Hepatocyte (in vitro differentiated cells): ENCODE measurements around the gene DDIT4. TPM values are rescaled to one million over a fixed set of nuclear protein-coding genes. Genes with fewer than 3 reads are reported as not detected.
A peak's percentile ranks its signal among the peaks of the same experiment; 100 is the strongest.

Experiments used
- DNase-seq: peaks from one replicate; pipeline ENCODE4 v3.0.0-alpha.2; 2016; ENCODE audit warnings: low spot score
- H2AFZ ChIP-seq: fragments of 200-600 bp; sonication (generic); 2 replicates; pipeline ENCODE4 v1.6.0; 2016; ENCODE audit warnings: antibody characterized with exemption, mild to moderate bottlenecking
- H3K27ac ChIP-seq: fragments of 200-600 bp; sonication (generic); 2 replicates; pipeline ENCODE4 v1.5.1; 2016; ENCODE audit warnings: mild to moderate bottlenecking
- H3K27me3 ChIP-seq: fragments of 200-600 bp; sonication (generic); 2 replicates; pipeline ENCODE4 v1.6.1; 2016
- H3K36me3 ChIP-seq: fragments of 200-600 bp; sonication (generic); replicated peaks from 2 replicates; pipeline ENCODE4 v1.5.1; 2016; ENCODE audit warnings: low read depth; ENCODE audit not compliant: insufficient read depth
- H3K4me1 ChIP-seq: fragments of 200-600 bp; sonication (generic); 2 replicates; pipeline ENCODE4 v1.5.1; 2016; ENCODE audit warnings: mild to moderate bottlenecking, moderate library complexity; ENCODE audit not compliant: insufficient read depth
- H3K4me2 ChIP-seq: fragments of 200-600 bp; sonication (generic); 2 replicates; pipeline ENCODE4 v1.6.0; 2016
- H3K4me3 ChIP-seq: fragments of 200-600 bp; sonication (generic); 2 replicates; pipeline ENCODE4 v1.5.1; 2016; ENCODE audit warnings: mild to moderate bottlenecking
- H3K79me2 ChIP-seq: fragments of 200-600 bp; sonication (generic); 2 replicates; pipeline ENCODE4 v1.6.0; 2017; ENCODE audit warnings: mild to moderate bottlenecking
- H3K9me2 ChIP-seq: fragments of 200-600 bp; sonication (generic); replicated peaks from 2 replicates; pipeline ENCODE4 v1.6.0; 2017; ENCODE audit warnings: mild to moderate bottlenecking; ENCODE audit not compliant: insufficient read depth
- H3K9me3 ChIP-seq: fragments of 200-600 bp; sonication (generic); 2 replicates; pipeline ENCODE4 v1.5.1; 2016; ENCODE audit warnings: low read depth, mild to moderate bottlenecking
- H4K20me1 ChIP-seq: fragments of 200-600 bp; sonication (generic); 2 replicates; pipeline ENCODE4 v1.6.0; 2016; ENCODE audit warnings: mild to moderate bottlenecking; ENCODE audit not compliant: insufficient read depth, poor library complexity, severe bottlenecking
- CTCF ChIP-seq: fragments of 200-600 bp; sonication (generic); IDR thresholded peaks from 2 replicates; pipeline ENCODE4 v1.5.1; 2016; ENCODE audit warnings: antibody characterized with exemption, mild to moderate bottlenecking; ENCODE audit not compliant: poor library complexity
- EZH2 ChIP-seq: fragments of 200-600 bp; sonication (generic); IDR thresholded peaks from 2 replicates; pipeline ENCODE4 v1.6.1; 2016; ENCODE audit warnings: antibody characterized with exemption, mild to moderate bottlenecking, borderline replicate concordance
- EZH2phosphoT487 ChIP-seq: fragments of 200-600 bp; sonication (generic); IDR thresholded peaks from one replicate; pipeline ENCODE4 v1.6.1; 2018; ENCODE audit warnings: antibody characterized with exemption, mild to moderate bottlenecking, low read depth, moderate library complexity; ENCODE audit not compliant: unreplicated experiment, severe bottlenecking
- WGBS: methylation state at CpG from one replicate; pipeline ENCODE4 v1.1.6; 2016; ENCODE audit warnings: low lambda C conversion rate; ENCODE audit errors: missing lambda C conversion rate; 5-methylcytosine and 5-hydroxymethylcytosine counted together
- polyA plus RNA-seq: library from polyadenylated mRNA; unstranded; fragments of >200 nt; fragmentation: Nextera tagmentation; extraction: Ambion mirVana; gene quantifications from 2 replicates; pipeline ENCODE4 v1.2.1, GENCODE V29; 2016
- total RNA-seq: library from RNA; depleted of rRNA; stranded (reverse); fragments of >200 nt; gene quantifications from 2 replicates; pipeline ENCODE4 v1.2.3, GENCODE V29; 2014

Gene DDIT4
- total and polyA plus RNA-seq, 2 experiments from 2014 or later = 165 to 235 TPM

DNA sequence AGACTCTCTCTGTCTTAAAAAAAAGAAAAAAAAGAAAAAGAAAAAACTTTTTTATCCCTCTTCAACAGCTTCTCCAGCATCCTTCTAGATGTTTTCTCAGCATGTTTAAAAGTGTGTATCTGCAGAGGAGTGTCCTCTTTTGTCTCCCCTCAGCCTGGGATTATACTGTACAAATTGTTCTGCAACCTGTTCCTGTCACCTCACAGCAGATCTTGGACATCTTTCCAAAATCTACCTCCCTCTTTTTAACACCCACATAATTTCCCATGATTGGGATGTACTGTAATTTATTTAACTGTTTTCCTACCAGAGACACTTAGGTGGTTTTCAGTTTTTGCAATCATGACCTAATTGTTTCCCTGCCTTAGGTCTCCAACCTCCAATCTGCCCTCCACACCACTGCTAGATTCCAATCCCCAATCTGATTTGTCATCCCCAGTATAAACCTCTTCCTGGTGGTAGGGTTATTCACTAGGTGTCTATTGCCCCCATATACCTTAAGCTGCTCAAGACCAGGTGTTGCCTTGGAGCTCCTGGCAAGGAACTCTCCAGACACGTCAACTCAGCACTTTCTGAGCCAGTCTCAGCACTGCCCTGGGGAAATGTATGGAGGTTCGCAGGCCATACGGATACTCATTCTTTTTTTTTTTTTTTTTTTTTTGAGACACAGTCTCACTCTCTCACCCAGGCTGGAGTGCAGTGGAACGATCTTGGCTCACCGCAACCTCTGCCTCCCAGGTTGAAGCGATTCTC lies 17.6 kb upstream of the DDIT4 start:
- H3K27me3 ChIP-seq = no peaks in the 10 kb centered on the region
- H3K9me3 ChIP-seq = no peaks in the 10 kb centered on the region
- no peak for DNase-seq
- peaks cover 53% of the 10 kb centered on the region for H3K4me1 ChIP-seq
- H4K20me1 ChIP-seq = no peaks in the 10 kb centered on the region
- no peaks in the 10 kb centered on the region for H3K9me2 ChIP-seq
- no peaks in the 10 kb centered on the region for H3K79me2 ChIP-seq
- peak overlapping the region; percentile 86 for H3K27ac ChIP-seq
- 84% methylated on average over 6 of the region's 6 CpGs for WGBS
- no peak overlapping the region for H2AFZ ChIP-seq
- H3K4me2 ChIP-seq = no peak overlapping the region
- TF ChIP-seq EZH2 (no peak), CTCF (no peak), EZH2phosphoT487 (no peak)
- no peak overlapping the region for H3K4me3 ChIP-seq
- H3K36me3 ChIP-seq = no peaks in the 10 kb centered on the region

- WGBS = 83% methylated on average over 8 of the region's 8 CpGs
- peak overlapping the region; percentile 9 for H3K27ac ChIP-seq
Observed at GRCh38 chr10:72257051-72257892, 16.5 kb upstream of the DDIT4 start.

DNA sequence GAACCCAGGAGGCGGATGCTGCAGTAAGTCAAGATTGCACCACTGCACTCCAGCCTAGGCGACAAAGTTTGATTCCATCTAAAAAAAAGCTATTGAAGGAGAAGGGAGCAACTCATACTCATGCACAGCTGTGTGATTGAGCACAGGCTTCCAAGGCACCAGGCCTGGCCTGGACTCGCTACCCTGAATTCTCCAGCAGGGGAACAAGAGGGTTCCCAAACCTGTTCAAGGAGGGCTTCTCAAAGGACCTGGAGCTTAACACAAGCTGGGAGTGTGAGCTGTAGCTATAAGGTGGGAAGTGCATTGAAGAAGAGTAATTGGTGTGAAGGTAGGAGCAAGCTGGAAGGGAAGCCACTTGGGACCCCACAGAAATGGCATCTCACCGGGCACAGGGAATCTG lies 15.1 kb upstream of the DDIT4 start:
- Histone ChIP-seq H3K36me3 (no peaks in the 10 kb centered on the region), H4K20me1 (no peaks in the 10 kb centered on the region), H2AFZ (no peak overlapping the region), H3K27me3 (no peaks in the 10 kb centered on the region), H3K9me2 (no peaks in the 10 kb centered on the region), H3K4me1 (peaks cover 60% of the 10 kb centered on the region), H3K4me3 (no peak overlapping the region), H3K9me3 (no peaks in the 10 kb centered on the region), H3K27ac (peak overlapping the region; percentile 92), H3K79me2 (no peaks in the 10 kb centered on the region), H3K4me2 (no peak overlapping the region)
- DNase-seq = no peak
- WGBS = 94% methylated on average over 4 of the region's 4 CpGs
- TF ChIP-seq CTCF (no peak), EZH2phosphoT487 (no peak), EZH2 (no peak)

More at GRCh38 chr10:72257051-72257892, 16.5 kb upstream of the DDIT4 start:
- DNase-seq = no peak
- no peak for TF ChIP-seq EZH2phosphoT487
- TF ChIP-seq CTCF = no peak
- TF ChIP-seq EZH2 = no peak
- no peaks in the 10 kb centered on the region for H3K36me3 ChIP-seq
- no peaks in the 10 kb centered on the region for H3K27me3 ChIP-seq
- H3K9me2 ChIP-seq = no peaks in the 10 kb centered on the region
- H3K4me2 ChIP-seq = no peak overlapping the region
- H3K9me3 ChIP-seq = no peaks in the 10 kb centered on the region
- H2AFZ ChIP-seq = no peak overlapping the region
- no peaks in the 10 kb centered on the region for H3K79me2 ChIP-seq
- H3K4me3 ChIP-seq = no peak overlapping the region
- H4K20me1 ChIP-seq = no peaks in the 10 kb centered on the region
- peaks cover 62% of the 10 kb centered on the region for H3K4me1 ChIP-seq
